ENCODE results near the gene CCDC60.

- TF ChIP-seq CTCF (IDR thresholded peaks at IDR 0.05) (no peak), POLR2A (IDR thresholded peaks at IDR 0.05) (no peak)
Measured at GRCh38 chr12:119340578-119340977, 6.0 kb downstream of the CCDC60 start.

Measured in lower leg skin (tissue), 3 donors.